ENCODE data around the gene NOC3L.

NOC3L gene, protein sequence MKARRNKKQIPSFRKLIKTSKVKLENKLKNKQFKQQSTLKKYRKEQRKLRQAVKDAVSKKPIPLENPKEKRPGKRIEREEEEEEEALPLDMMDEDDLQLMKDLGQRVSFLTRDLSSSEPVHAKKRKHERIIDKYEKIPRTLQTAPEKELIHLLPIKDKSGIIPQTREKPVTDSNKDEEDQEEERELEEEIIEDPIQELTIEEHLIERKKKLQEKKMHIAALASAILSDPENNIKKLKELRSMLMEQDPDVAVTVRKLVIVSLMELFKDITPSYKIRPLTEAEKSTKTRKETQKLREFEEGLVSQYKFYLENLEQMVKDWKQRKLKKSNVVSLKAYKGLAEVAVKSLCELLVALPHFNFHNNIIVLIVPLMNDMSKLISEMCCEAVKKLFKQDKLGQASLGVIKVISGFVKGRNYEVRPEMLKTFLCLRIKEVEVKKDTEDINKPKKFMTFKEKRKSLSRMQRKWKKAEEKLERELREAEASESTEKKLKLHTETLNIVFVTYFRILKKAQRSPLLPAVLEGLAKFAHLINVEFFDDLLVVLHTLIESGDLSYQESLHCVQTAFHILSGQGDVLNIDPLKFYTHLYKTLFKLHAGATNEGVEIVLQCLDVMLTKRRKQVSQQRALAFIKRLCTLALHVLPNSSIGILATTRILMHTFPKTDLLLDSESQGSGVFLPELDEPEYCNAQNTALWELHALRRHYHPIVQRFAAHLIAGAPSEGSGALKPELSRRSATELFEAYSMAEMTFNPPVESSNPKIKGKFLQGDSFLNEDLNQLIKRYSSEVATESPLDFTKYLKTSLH

DNA sequence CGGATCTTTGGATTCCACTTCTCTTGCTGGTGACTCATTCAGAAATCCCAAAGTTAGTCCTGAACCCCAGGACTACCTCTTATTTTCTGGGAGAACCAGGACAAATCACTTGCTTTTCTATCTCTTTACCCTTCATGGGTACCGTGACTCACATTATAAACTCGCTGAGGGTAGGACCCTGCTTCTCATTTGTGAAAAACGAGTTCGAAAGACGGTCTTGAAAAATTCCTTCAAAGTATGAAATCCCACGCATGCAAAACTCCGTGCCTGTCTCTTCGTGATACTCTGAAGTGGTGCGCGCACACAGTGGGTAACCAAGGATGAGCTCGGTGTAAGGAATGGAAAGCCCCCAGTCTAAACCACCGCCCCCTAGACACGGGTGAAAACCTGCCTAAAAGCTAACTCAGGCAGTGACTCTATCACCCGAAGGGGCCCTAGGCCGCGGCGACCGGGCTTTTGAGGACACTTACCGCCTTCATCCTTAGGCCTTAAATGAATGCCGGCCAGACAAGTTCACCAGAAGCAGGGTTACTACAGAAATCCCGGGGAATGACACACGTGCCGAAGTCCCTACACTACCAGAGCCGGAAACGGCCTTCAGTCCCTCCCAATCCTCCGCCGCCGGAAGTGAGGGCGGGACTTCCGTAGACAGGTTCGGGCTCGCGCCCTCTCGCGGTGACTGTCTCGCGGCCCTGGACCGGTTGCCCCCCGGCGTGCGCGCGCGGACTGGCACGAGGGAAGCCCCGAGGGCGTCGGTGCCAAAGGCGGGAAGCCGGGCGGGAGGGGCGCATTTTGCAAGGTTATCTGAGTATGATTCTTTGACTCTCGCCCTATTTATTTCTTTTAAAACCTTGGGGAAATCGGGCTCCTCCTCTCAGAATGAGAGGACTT, at the start of gene NOC3L:
Gene NOC3L (minus strand): TSS at position 580 of the 891 bp plus-strand sequence. CDS start 101 bp downstream, at position 479.
- Histone ChIP-seq H3K9ac (ENCODE audit: insufficient read length) (peak within 1 kb of the TSS; percentile 93), H3K9me3 (ENCODE audit: low read depth, low read length) (no peaks in the 10 kb centered on the region), H3K27ac (no peak within 1 kb of the TSS), H3K4me3 (peak within 1 kb of the TSS; percentile 91), H3K36me3 (ENCODE audit: insufficient read depth, low read length) (peaks cover 26% of the 10 kb centered on the region; the same call in 1 of the 2 replicates)
- TF ChIP-seq POLR2AphosphoS5 (IDR thresholded peaks at IDR 0.05; ENCODE audit: borderline replicate concordance, low read depth, low read length) (peak; percentile 83), FOXP2 (optimal IDR thresholded peaks at IDR 0.05; ENCODE audit: control extremely low read depth, extremely low read length, insufficient read depth) (no peak)
- peak; percentile 14 for DNase-seq (ENCODE audit: low read depth, low spot score)

DNA sequence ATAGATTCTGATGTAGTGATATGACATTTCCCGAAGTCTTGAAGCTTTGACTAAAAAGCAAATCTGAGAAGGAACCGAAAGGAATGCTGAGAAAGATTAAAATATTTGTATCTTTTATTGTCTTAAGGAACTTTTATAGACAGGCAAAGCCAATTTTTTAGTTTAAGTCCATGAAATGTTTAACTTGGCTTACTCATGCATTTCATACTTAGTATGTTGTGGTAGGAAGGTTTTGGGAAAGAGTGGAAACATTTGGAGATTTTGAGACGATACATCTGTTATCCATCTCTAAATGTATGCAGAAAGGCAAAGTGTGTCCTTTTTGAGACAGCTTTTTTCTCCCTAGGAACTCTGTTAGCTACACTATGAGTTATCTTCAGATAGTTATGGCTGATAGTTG, 49.7 kb upstream of the NOC3L start:
- Histone ChIP-seq H3K27ac (no peak overlapping the region), H3K9ac (ENCODE audit: insufficient read length) (no peak overlapping the region), H3K36me3 (ENCODE audit: insufficient read depth, low read length) (no peaks in the 10 kb centered on the region), H3K9me3 (ENCODE audit: low read depth, low read length) (no peaks in the 10 kb centered on the region), H3K4me3 (no peak overlapping the region)
- no peak for TF ChIP-seq POLR2AphosphoS5 (IDR thresholded peaks at IDR 0.05; ENCODE audit: borderline replicate concordance, low read depth, low read length)
- no peak for TF ChIP-seq EZH2 (IDR thresholded peaks at IDR 0.05)
- no peak for TF ChIP-seq FOXP2 (optimal IDR thresholded peaks at IDR 0.05; ENCODE audit: control extremely low read depth, extremely low read length, insufficient read depth)
- DNase-seq (ENCODE audit: low read depth, low spot score), result no peak

DNA sequence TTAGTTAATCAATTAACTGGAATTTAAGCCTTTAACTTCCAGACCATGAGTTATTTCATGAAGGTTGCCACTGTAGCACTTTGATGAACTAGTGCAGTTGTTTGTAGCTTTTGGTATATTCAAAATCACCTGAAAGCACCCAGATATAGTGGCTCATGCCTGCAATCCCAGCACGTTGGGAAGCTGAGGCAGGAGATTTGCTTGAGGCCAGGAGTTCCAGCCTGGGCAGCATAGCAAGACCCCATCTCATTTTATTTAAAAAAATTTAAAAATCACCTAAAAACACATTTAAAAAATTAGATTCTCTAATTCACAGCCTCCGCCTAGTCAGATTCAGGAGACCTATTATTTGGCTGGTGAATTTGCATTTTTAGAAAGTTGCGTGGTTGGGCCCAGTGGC, 48.6 kb upstream of the NOC3L start:
- no peaks in the 10 kb centered on the region for H3K36me3 ChIP-seq (ENCODE audit: insufficient read depth, low read length)
- H3K9me3 ChIP-seq (ENCODE audit: low read depth, low read length), result no peaks in the 10 kb centered on the region
- H3K9ac ChIP-seq (ENCODE audit: insufficient read length), result no peak overlapping the region
- TF ChIP-seq FOXP2 (optimal IDR thresholded peaks at IDR 0.05; ENCODE audit: control extremely low read depth, extremely low read length, insufficient read depth) (no peak), POLR2AphosphoS5 (IDR thresholded peaks at IDR 0.05; ENCODE audit: borderline replicate concordance, low read depth, low read length) (no peak), EZH2 (IDR thresholded peaks at IDR 0.05) (no peak)
- no peak for DNase-seq (ENCODE audit: low read depth, low spot score)
- no peak overlapping the region for H3K27ac ChIP-seq
- no peak overlapping the region for H3K4me3 ChIP-seq

DNA sequence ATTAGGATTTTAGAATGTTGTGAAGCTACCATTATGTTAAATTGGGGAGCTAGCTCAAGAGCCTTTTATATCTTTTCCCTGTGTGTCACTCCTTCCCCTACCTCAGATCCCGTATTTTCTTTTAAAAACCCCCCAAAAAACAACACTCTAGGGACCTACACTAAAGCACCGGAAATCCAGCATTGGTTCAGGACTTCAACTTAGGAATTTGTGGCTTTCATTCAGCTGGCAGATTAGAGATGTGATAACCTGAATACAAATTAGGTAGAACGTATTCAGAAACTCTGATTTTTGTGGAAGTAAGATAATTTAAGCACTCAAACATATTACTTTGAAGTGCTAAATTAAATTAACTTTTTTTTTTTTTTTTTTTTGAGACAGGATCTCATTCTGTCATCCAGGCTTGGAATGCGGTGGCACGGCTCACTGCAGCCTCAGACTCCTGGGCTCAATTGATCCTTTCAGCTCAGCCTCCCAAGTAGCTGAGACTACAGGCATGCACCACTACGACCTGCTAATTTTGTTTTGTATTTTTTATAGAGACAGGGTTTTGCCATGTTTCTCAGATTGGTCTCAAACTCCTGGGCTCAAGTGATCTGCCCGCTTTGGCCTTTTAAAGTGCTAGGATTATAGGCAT, 46.4 kb upstream of the NOC3L start:
- no peak overlapping the region for H3K27ac ChIP-seq
- H3K9me3 ChIP-seq (ENCODE audit: low read depth, low read length), result no peaks in the 10 kb centered on the region
- TF ChIP-seq EZH2 (IDR thresholded peaks at IDR 0.05) (no peak), POLR2AphosphoS5 (IDR thresholded peaks at IDR 0.05; ENCODE audit: borderline replicate concordance, low read depth, low read length) (no peak), FOXP2 (optimal IDR thresholded peaks at IDR 0.05; ENCODE audit: control extremely low read depth, extremely low read length, insufficient read depth) (no peak)

DNA sequence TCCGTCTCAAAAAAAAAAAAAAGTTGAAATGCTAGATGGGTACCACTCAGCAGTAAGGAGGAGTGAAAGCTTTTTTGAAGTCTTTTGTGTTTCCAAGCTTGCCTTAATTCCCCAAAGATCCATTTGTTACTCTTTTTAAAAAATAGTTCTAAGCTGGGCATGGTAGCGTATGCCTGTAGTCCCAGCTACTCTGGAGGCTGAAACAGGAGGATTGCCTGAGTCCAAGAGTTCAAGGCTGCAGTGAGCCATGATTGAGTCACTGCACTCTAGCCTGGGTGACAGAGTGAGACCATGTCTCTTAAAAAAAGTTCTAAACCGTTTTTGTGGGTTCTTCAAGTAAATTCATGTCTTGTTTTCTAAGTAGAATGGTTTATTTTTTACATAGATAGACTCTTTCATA, 44.9 kb upstream of the NOC3L start:
- no peak overlapping the region for H3K9ac ChIP-seq (ENCODE audit: insufficient read length)
- DNase-seq (ENCODE audit: low read depth, low spot score), result no peak
- no peaks in the 10 kb centered on the region for H3K9me3 ChIP-seq (ENCODE audit: low read depth, low read length)
- no peaks in the 10 kb centered on the region for H3K36me3 ChIP-seq (ENCODE audit: insufficient read depth, low read length)
- TF ChIP-seq POLR2AphosphoS5 (IDR thresholded peaks at IDR 0.05; ENCODE audit: borderline replicate concordance, low read depth, low read length) (no peak), FOXP2 (optimal IDR thresholded peaks at IDR 0.05; ENCODE audit: control extremely low read depth, extremely low read length, insufficient read depth) (no peak), EZH2 (IDR thresholded peaks at IDR 0.05) (no peak)
- no peak overlapping the region for H3K27ac ChIP-seq
- no peak overlapping the region for H3K4me3 ChIP-seq

More for the DNA sequence above, 46.4 kb upstream of the NOC3L start:
- H3K36me3 ChIP-seq (ENCODE audit: insufficient read depth, low read length), result no peaks in the 10 kb centered on the region
- DNase-seq (ENCODE audit: low read depth, low spot score), result no peak
- no peak overlapping the region for H3K4me3 ChIP-seq
- H3K9ac ChIP-seq (ENCODE audit: insufficient read length), result no peak overlapping the region

DNA sequence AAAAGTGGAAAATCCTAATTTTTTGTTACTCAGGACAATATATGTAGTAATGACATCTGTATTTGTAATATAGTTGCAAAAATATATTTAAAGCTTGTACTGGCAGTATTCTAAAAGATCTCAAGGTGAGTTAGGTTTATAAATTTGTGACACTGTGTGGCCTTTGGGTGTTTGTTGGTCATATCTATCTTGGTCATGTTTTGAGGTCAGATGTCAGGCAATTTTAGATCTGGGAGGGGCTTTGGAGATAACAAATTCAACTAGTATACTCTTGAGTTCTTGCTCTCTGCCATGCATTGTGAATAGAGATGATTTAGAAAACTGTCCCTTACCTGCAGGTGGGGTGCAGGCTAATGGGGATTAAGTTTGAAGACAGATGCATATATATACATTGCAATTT, 42.7 kb upstream of the NOC3L start:
- no peak overlapping the region for H3K9ac ChIP-seq (ENCODE audit: insufficient read length)
- TF ChIP-seq POLR2AphosphoS5 (IDR thresholded peaks at IDR 0.05; ENCODE audit: borderline replicate concordance, low read depth, low read length) (no peak), EZH2 (IDR thresholded peaks at IDR 0.05) (no peak), FOXP2 (optimal IDR thresholded peaks at IDR 0.05; ENCODE audit: control extremely low read depth, extremely low read length, insufficient read depth) (no peak)
- H3K4me3 ChIP-seq, result no peak overlapping the region
- no peak for DNase-seq (ENCODE audit: low read depth, low spot score)
- no peak overlapping the region for H3K27ac ChIP-seq
- no peaks in the 10 kb centered on the region for H3K9me3 ChIP-seq (ENCODE audit: low read depth, low read length)
- H3K36me3 ChIP-seq (ENCODE audit: insufficient read depth, low read length), result no peaks in the 10 kb centered on the region

DNA sequence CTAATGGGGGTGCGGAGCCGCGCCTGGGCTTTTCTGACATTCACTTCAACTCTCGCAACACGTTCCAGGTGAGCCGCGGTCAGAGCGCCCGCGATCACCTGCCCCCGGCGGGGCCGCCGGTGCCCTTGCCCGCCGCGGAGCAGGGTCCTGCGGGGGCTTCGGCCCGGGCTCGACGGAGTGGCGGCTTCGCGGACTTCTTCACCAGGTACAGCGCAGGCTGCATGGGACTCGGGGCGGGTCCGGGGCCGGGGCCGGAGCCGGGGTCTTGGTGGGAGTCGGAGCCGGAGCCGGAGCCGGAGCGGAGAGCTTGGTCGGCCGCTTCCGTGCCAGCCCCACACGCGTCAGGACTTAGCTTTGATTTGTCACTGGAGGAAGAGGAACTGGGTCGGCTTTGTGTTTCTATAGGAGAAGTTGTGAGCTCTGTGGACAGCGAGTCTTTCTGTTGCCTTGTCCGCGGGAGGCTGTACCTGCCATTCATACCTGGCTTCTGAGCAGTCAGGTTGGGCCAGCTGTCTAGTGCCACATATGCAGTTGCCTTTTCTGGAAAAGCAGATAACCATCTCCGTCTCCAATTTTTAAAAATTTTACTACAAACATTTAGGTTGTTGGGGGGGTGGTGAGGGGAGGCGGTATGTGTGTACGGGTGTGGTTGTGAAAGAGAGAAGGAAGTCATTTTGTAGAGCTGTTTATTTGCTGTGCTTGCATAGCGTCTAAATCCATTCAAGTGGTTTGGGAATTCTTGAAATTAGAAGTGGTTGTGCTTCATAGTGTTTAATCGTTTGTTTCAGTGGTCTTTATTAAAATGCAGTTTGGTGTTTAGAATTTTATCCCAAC, 40.9 kb upstream of the NOC3L start:
- Histone ChIP-seq H3K4me3 (peak overlapping the region; percentile 76), H3K9me3 (ENCODE audit: low read depth, low read length) (no peaks in the 10 kb centered on the region), H3K9ac (ENCODE audit: insufficient read length) (no peak overlapping the region), H3K27ac (no peak overlapping the region), H3K36me3 (ENCODE audit: insufficient read depth, low read length) (no peaks in the 10 kb centered on the region)
- TF ChIP-seq FOXP2 (optimal IDR thresholded peaks at IDR 0.05; ENCODE audit: control extremely low read depth, extremely low read length, insufficient read depth), result no peak
- no peak for TF ChIP-seq POLR2AphosphoS5 (IDR thresholded peaks at IDR 0.05; ENCODE audit: borderline replicate concordance, low read depth, low read length)
- TF ChIP-seq EZH2 (IDR thresholded peaks at IDR 0.05), result no peak
- no peak for DNase-seq (ENCODE audit: low read depth, low spot score)

Data from SK-N-MC (cell line).